GDM1 (cell line): ENCODE measurements around the gene HLA-B.
"Not testable (repeated sequence)": the region's sequence is repeated elsewhere in the genome, so short reads cannot be mapped to it uniquely, and the experiment has no call there.

ENCODE experiments used
- DNase-seq: peaks from one replicate; lab custom pipeline; 2025; lab: John Stamatoyannopoulos, UW

Gene HLA-B

GRCh38 chr6:31356946-31357466, at the start of gene HLA-B:
Gene HLA-B (minus strand): TSS chr6:31357179. CDS start chr6:31357158, 21 bp downstream.
- peak; percentile 85 for DNase-seq

GRCh38 chr6:31405996-31406395, 49.0 kb upstream of the HLA-B start:
- no peak for DNase-seq

GRCh38 chr6:31404061-31404364, 47.0 kb upstream of the HLA-B start:
- DNase-seq: not testable (repeated sequence)

- peak; percentile 47 for DNase-seq
Observed at GRCh38 chr6:31403283-31404060, 46.5 kb upstream of the HLA-B start, which contains the start of gene MICA. Gene MICA (plus strand): TSS chr6:31403595. CDS start chr6:31403633, 38 bp downstream.

GRCh38 chr6:31402324-31403282, 45.6 kb upstream of the HLA-B start:
- no peak for DNase-seq

- no peak for DNase-seq
Observed at GRCh38 chr6:31401403-31401802, 44.4 kb upstream of the HLA-B start.

GRCh38 chr6:31400467-31401289, 43.7 kb upstream of the HLA-B start:
- DNase-seq: peak; percentile 69

- peak; percentile 81 for DNase-seq
Observed at GRCh38 chr6:31399589-31400466, 42.8 kb upstream of the HLA-B start.

- DNase-seq: no peak
Observed at GRCh38 chr6:31397901-31398525, 41.0 kb upstream of the HLA-B start.

- DNase-seq: not testable (repeated sequence)
Observed at GRCh38 chr6:31397153-31397499, 40.1 kb upstream of the HLA-B start.

GRCh38 chr6:31396422-31397152, 39.6 kb upstream of the HLA-B start:
- peak; percentile 63 for DNase-seq

- no peak for DNase-seq
Observed at GRCh38 chr6:31395832-31396231, 38.9 kb upstream of the HLA-B start.

GRCh38 chr6:31394381-31394780, 37.4 kb upstream of the HLA-B start:
- DNase-seq: no peak

- DNase-seq: no peak
Observed at GRCh38 chr6:31393932-31394331, 37.0 kb upstream of the HLA-B start.

GRCh38 chr6:31389802-31390132, 32.8 kb upstream of the HLA-B start:
- DNase-seq: not testable (repeated sequence)

GRCh38 chr6:31388916-31389801, 32.2 kb upstream of the HLA-B start:
- DNase-seq: not testable (repeated sequence)

- no peak for DNase-seq
Observed at GRCh38 chr6:31386977-31387376, 30.0 kb upstream of the HLA-B start.

GRCh38 chr6:31386099-31386498, 29.1 kb upstream of the HLA-B start:
- no peak for DNase-seq

GRCh38 chr6:31385041-31385440, 28.1 kb upstream of the HLA-B start:
- DNase-seq: no peak
